ENCODE results near the gene ABTB2.

ABTB2 gene

DNA sequence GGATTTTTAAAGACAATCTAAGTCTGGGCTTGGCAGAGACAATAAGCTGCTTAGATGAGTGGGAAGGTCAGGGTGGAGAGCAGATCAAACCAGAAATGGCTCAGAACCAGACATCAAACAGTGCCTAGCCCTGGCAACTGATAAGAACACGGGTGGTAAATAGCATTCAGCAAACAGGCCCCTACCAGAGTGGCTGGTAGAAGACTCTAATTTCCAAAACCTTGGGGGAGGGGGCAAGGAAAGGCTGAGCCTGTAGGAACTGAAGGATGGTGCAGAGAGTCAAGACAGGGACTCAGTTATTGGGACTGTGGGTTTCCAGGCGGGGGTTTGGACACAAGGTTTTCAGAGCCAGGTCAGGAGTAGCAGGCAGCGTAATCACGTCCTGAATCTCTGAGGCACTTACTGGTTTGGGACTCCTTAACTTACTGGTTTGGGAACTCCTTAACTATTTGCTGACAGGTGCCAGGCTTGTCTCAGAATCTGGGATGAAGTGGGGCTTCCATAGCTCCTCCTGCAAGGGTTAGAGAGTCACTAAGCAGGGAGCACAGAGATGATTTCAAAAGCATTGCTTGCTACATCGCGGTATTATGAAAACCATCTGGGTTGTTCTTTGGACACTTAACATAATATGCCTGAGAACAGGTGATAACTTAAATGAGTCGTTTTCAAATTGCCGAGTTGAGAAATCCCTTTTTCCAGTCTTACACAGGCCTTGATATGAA is 5.7 kb upstream of the ABTB2 start (continued):
- TF ChIP-seq CREB5 (CRISPR knock-in tag; IDR thresholded peaks at IDR 0.05; ENCODE audit: low read depth) (no peak), CSDC2 (CRISPR knock-in tag; IDR thresholded peaks at IDR 0.05) (no peak), ZFP3 (CRISPR knock-in tag; IDR thresholded peaks at IDR 0.05) (no peak), SNAI2 (CRISPR knock-in tag; IDR thresholded peaks at IDR 0.05) (no peak), ZNF565 (CRISPR knock-in tag; conservative IDR thresholded peaks at IDR 0.05; ENCODE audit: low read depth) (no peak), OSR1 (CRISPR knock-in tag; IDR thresholded peaks at IDR 0.05) (no peak), ZC3H10 (CRISPR knock-in tag; IDR thresholded peaks at IDR 0.05) (no peak)

DNA sequence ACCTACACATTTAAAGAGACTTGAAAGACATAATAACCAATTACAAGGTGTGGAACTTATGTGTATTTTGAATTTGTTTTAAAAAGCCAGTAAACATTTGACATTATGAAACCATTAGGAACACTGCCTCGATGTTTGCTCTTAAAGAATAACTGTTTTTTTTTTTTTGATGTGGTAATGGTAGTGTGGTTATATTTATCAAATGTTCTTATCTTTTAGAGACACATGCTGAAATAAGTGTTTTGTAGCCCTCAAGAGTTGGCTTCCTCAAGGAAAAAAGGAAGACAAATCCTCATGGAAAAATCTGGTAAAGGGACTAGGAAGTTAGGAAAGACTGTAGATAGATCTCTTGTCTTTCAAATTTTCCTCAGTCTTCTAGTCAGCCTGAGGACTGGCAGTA is 2.2 kb upstream of the ABTB2 start:
- TF ChIP-seq ZNF565 (CRISPR knock-in tag; conservative IDR thresholded peaks at IDR 0.05; ENCODE audit: low read depth) (no peak), ZFP3 (CRISPR knock-in tag; IDR thresholded peaks at IDR 0.05) (no peak), CSRNP3 (CRISPR knock-in tag; IDR thresholded peaks at IDR 0.05) (no peak), CSDC2 (CRISPR knock-in tag; IDR thresholded peaks at IDR 0.05) (no peak), ESRRG (CRISPR knock-in tag; IDR thresholded peaks at IDR 0.05) (no peak), TCF4 (CRISPR knock-in tag; IDR thresholded peaks at IDR 0.05; ENCODE audit: borderline replicate concordance) (no peak), ZFP30 (CRISPR knock-in tag; IDR thresholded peaks at IDR 0.05) (no peak), CREB5 (CRISPR knock-in tag; IDR thresholded peaks at IDR 0.05; ENCODE audit: low read depth) (no peak), GLIS3 (CRISPR knock-in tag; IDR thresholded peaks at IDR 0.05) (no peak), ISL1 (CRISPR knock-in tag; IDR thresholded peaks at IDR 0.05) (no peak)
- TF ChIP-seq, protein P1, sequence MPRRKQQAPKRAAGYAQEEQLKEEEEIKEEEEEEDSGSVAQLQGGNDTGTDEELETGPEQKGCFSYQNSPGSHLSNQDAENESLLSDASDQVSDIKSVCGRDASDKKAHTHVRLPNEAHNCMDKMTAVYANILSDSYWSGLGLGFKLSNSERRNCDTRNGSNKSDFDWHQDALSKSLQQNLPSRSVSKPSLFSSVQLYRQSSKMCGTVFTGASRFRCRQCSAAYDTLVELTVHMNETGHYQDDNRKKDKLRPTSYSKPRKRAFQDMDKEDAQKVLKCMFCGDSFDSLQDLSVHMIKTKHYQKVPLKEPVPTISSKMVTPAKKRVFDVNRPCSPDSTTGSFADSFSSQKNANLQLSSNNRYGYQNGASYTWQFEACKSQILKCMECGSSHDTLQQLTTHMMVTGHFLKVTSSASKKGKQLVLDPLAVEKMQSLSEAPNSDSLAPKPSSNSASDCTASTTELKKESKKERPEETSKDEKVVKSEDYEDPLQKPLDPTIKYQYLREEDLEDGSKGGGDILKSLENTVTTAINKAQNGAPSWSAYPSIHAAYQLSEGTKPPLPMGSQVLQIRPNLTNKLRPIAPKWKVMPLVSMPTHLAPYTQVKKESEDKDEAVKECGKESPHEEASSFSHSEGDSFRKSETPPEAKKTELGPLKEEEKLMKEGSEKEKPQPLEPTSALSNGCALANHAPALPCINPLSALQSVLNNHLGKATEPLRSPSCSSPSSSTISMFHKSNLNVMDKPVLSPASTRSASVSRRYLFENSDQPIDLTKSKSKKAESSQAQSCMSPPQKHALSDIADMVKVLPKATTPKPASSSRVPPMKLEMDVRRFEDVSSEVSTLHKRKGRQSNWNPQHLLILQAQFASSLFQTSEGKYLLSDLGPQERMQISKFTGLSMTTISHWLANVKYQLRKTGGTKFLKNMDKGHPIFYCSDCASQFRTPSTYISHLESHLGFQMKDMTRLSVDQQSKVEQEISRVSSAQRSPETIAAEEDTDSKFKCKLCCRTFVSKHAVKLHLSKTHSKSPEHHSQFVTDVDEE (CRISPR knock-in tag; IDR thresholded peaks at IDR 0.05) = no peak
- ATAC-seq = no peak

DNA sequence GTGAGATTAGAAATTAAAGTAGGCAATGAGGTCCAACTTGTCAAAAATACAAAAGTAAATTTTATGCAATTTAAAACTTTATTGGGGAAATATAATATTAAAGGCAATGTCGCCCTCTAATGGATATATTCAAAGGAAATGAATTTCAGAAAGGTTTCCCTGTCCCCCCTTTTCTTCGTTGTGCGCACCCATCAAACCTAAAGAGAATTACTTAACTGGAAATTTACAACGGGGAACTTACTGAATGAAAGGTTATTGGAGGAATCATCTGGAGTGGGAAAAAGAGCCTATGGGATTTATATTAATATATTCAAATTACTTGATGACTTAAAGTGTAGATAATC is 1.7 kb upstream of the ABTB2 start:
- ATAC-seq = no peak
- TF ChIP-seq TCF4 (CRISPR knock-in tag; IDR thresholded peaks at IDR 0.05; ENCODE audit: borderline replicate concordance) (no peak), CREB5 (CRISPR knock-in tag; IDR thresholded peaks at IDR 0.05; ENCODE audit: low read depth) (no peak), ZNF565 (CRISPR knock-in tag; conservative IDR thresholded peaks at IDR 0.05; ENCODE audit: low read depth) (no peak), PPARA (CRISPR knock-in tag; IDR thresholded peaks at IDR 0.05; ENCODE audit: borderline replicate concordance) (no peak), OSR1 (CRISPR knock-in tag; IDR thresholded peaks at IDR 0.05) (no peak), ESRRG (CRISPR knock-in tag; IDR thresholded peaks at IDR 0.05) (no peak), TOX (CRISPR knock-in tag; IDR thresholded peaks at IDR 0.05; ENCODE audit: borderline replicate concordance) (no peak), ARNTL (CRISPR knock-in tag; IDR thresholded peaks at IDR 0.05; ENCODE audit: borderline replicate concordance, low read depth) (no peak), ZC3H10 (CRISPR knock-in tag; IDR thresholded peaks at IDR 0.05) (no peak), ZNF70 (CRISPR knock-in tag; IDR thresholded peaks at IDR 0.05) (no peak), ZNF8 (CRISPR knock-in tag; IDR thresholded peaks at IDR 0.05) (no peak), PATZ1 (CRISPR knock-in tag; IDR thresholded peaks at IDR 0.05; ENCODE audit: borderline replicate concordance) (no peak), BACH2 (CRISPR knock-in tag; IDR thresholded peaks at IDR 0.05; ENCODE audit: borderline replicate concordance) (no peak), CSRNP3 (CRISPR knock-in tag; IDR thresholded peaks at IDR 0.05) (no peak)
- TF ChIP-seq, protein P1 (CRISPR knock-in tag; IDR thresholded peaks at IDR 0.05) = no peak

Data from SK-N-SH treated with all-trans-retinoic acid at 6 μM for 48 hours (cell line).